HCT116 (cell line): Measurements from ENCODE around the gene KRAS. TPM values are rescaled to one million over a fixed set of nuclear protein-coding genes. Genes with fewer than 3 reads are reported as not detected.

Source experiments
- ATAC-seq: fragments of 200-7000 bp; cut with Tn5 transposase; 2 replicates; pipeline ENCODE4 v1.9.1; 2020; ENCODE audit warnings: mild to moderate bottlenecking, moderate library complexity
- BruUV-seq: library from RNA; stranded (reverse); fragments of 400-500 nt; replicated peaks from 2 replicates; lab custom pipeline; 2021; lab: Mats Ljungman, UMichigan
- CTCF ChIA-PET: fragments of 300-600 bp; sonication (Branson Sonifier 250); formaldehyde crosslinking; loops from one replicate; lab custom pipeline; 2021; ENCODE audit warnings: antibody characterized with exemption; lab: Charles Lee
- POLR2A ChIA-PET: fragments of 300-600, 350-600 bp; sonication (Branson Sonifier 250); formaldehyde crosslinking; loops from one replicate; lab custom pipeline; 2021; ENCODE audit warnings: antibody characterized with exemption; lab: Charles Lee
- RAD21 ChIA-PET, 2 experiments: fragments of 300-600 bp; sonication (Branson Sonifier 250); formaldehyde crosslinking; loops; one replicate each; lab custom pipeline; 2023; ENCODE audit warnings: low total read pairs in 2 of 2; ENCODE audit not compliant: uncharacterized antibody in 2 of 2, unreplicated experiment in 2 of 2, low non-redundant PET in 1 of 2; lab: Charles Lee
- DNase-seq: peaks from one replicate; pipeline ENCODE4 v3.0.0-alpha.2; 2010; ENCODE audit warnings: low read depth, low spot score
- H2AFZ ChIP-seq: fragments of 200-600 bp; shearing (Covaris generic), sonication (generic); 2 replicates; pipeline ENCODE4 v1.6.1; 2017; ENCODE audit warnings: low read depth, mixed run types, mixed read lengths, antibody characterized with exemption, low read length; ENCODE audit not compliant: poor library complexity, severe bottlenecking
- H3K27ac ChIP-seq: 2 replicates; pipeline ENCODE4 v1.5.1; 2012; ENCODE audit warnings: low read depth, low read length
- H3K27me3 ChIP-seq: fragments of 200-600 bp; sonication (generic); 2 replicates; pipeline ENCODE4 v1.6.1; 2016; ENCODE audit warnings: mixed run types, low read length, mixed read lengths; ENCODE audit not compliant: insufficient read depth
- H3K36me3 ChIP-seq, 2 experiments: fragments of 200-500 bp in 1 of 2; fragments of 200-600 bp in 1 of 2; sonication (Bioruptor generic) in 1 of 2; sonication (generic) in 1 of 2; 2 replicates each; pipeline versions ENCODE4 v1.5.1 to v1.6.1; 2014 to 2016; ENCODE audit warnings: low read length in 2 of 2, inconsistent platforms in 1 of 2, mixed read lengths in 1 of 2, mixed run types in 1 of 2; ENCODE audit not compliant: insufficient read depth in 2 of 2, control insufficient read depth in 1 of 2
- H3K4me1 ChIP-seq, 2 experiments: fragments of 200-600 bp in 1 of 2; sonication (generic) in 1 of 2; 2 replicates each; pipeline versions ENCODE4 v1.5.1 to v1.6.1; 2012 to 2017; ENCODE audit warnings: low read length in 2 of 2, inconsistent platforms in 1 of 2, mild to moderate bottlenecking in 1 of 2, mixed read lengths in 1 of 2, mixed run types in 1 of 2, moderate library complexity in 1 of 2; ENCODE audit not compliant: insufficient read depth in 2 of 2, control insufficient read depth in 1 of 2
- H3K4me2 ChIP-seq: fragments of 200-600 bp; sonication (generic); 2 replicates; pipeline ENCODE4 v1.6.1; 2017; ENCODE audit warnings: mixed run types, low read length, mixed read lengths
- H3K4me3 ChIP-seq, 2 experiments: fragments of 200-600 bp in 1 of 2; sonication (generic) in 1 of 2; replicated peaks in 1 of 2; 2 replicates each; pipeline ENCODE4 v1.5.1; 2011 to 2016; ENCODE audit warnings: low read length in 2 of 2, control low read depth in 1 of 2, low read depth in 1 of 2, mild to moderate bottlenecking in 1 of 2, mixed read lengths in 1 of 2, mixed run types in 1 of 2
- H3K79me2 ChIP-seq: fragments of 200-600 bp; sonication (generic); 2 replicates; pipeline ENCODE4 v1.6.1; 2017; ENCODE audit warnings: mild to moderate bottlenecking, mixed run types, low read length, moderate library complexity, mixed read lengths; ENCODE audit not compliant: insufficient read depth
- H3K9ac ChIP-seq: fragments of 200-600 bp; sonication (generic); 2 replicates; pipeline ENCODE4 v1.6.1; 2016; ENCODE audit warnings: low read length, mixed read lengths
- H3K9me2 ChIP-seq: fragments of 200-600 bp; sonication (generic), shearing (Covaris generic); 2 replicates; pipeline ENCODE4 v1.6.1; 2017; ENCODE audit warnings: mixed run types, mild to moderate bottlenecking, moderate library complexity; ENCODE audit not compliant: insufficient read depth
- H3K9me3 ChIP-seq, 2 experiments: fragments of 200-500 bp in 1 of 2; fragments of 200-600 bp in 1 of 2; sonication (Bioruptor generic) in 1 of 2; sonication (generic) in 1 of 2; 2 replicates each; pipeline ENCODE4 v1.6.1; 2014 to 2017; ENCODE audit warnings: low read length in 2 of 2, mixed read lengths in 2 of 2, inconsistent platforms in 1 of 2, low read depth in 1 of 2, mild to moderate bottlenecking in 1 of 2, mixed run types in 1 of 2, moderate library complexity in 1 of 2; ENCODE audit not compliant: control insufficient read depth in 1 of 2, insufficient read depth in 1 of 2
- H4K20me1 ChIP-seq: fragments of 200-600 bp; sonication (generic), shearing (Covaris generic); 2 replicates; pipeline ENCODE4 v1.6.1; 2017; ENCODE audit warnings: mixed run types, mild to moderate bottlenecking, moderate library complexity; ENCODE audit not compliant: insufficient read depth
- CBX3 ChIP-seq: IDR thresholded peaks from 2 replicates; pipeline ENCODE4 v1.6.1; 2012; ENCODE audit warnings: low read depth
- CEBPB ChIP-seq: IDR thresholded peaks from 2 replicates; pipeline ENCODE4 v1.6.1; 2012; ENCODE audit warnings: low read depth
- ELF1 ChIP-seq: IDR thresholded peaks from 2 replicates; pipeline ENCODE4 v1.6.1; 2012; ENCODE audit warnings: low read depth, borderline replicate concordance
- FOSL1 ChIP-seq: IDR thresholded peaks from 2 replicates; pipeline ENCODE4 v1.6.1; 2012; ENCODE audit warnings: low read depth
- JUND ChIP-seq: IDR thresholded peaks from 2 replicates; pipeline ENCODE4 v1.6.1; 2012
- SIN3A ChIP-seq: IDR thresholded peaks from 2 replicates; pipeline ENCODE4 v1.6.1; 2012; ENCODE audit warnings: low read depth
- SP1 ChIP-seq: IDR thresholded peaks from 2 replicates; pipeline ENCODE4 v1.6.1; 2012; ENCODE audit warnings: low read depth
- SRF ChIP-seq: IDR thresholded peaks from 2 replicates; pipeline ENCODE4 v1.6.1; 2012; ENCODE audit warnings: low read depth
- YY1 ChIP-seq: IDR thresholded peaks from 2 replicates; pipeline ENCODE4 v1.6.1; 2011; ENCODE audit warnings: low read length, low read depth, moderate library complexity, mild to moderate bottlenecking; ENCODE audit not compliant: insufficient replicate concordance; ENCODE audit errors: extremely low read depth
- intact Hi-C: fragments of 100-400 bp; cut with micrococcal nuclease; formaldehyde crosslinking; loops from 2 replicates; pipeline ENCODE4 v1.10.0; 2022
- total RNA-seq: library from RNA; stranded (reverse); gene quantifications from one replicate; pipeline ENCODE4 v1.2.1, GENCODE V29; 2021; ENCODE audit not compliant: unreplicated experiment
- TF ChIP-seq, protein P1 (sequence below): IDR thresholded peaks from 2 replicates; pipeline ENCODE4 v1.6.1; 2012
- TF ChIP-seq, protein P2 (sequence below), 3 experiments: fragments of 200-600 bp in 1 of 3; sonication (generic) in 1 of 3; IDR thresholded peaks in 2 of 3; conservative IDR thresholded peaks in 1 of 3; 2 replicates each; pipeline ENCODE4 v1.5.1; 2012 to 2017; ENCODE audit warnings: low read depth in 2 of 3, low read length in 2 of 3, antibody characterized with exemption in 1 of 3, borderline replicate concordance in 1 of 3, control low read depth in 1 of 3, mild to moderate bottlenecking in 1 of 3, mixed read lengths in 1 of 3, mixed run types in 1 of 3, moderate library complexity in 1 of 3; ENCODE audit not compliant: insufficient read depth in 1 of 3

KRAS gene
- total RNA-seq, 1 experiment from 2014 or later = 37.5 TPM

DNA sequence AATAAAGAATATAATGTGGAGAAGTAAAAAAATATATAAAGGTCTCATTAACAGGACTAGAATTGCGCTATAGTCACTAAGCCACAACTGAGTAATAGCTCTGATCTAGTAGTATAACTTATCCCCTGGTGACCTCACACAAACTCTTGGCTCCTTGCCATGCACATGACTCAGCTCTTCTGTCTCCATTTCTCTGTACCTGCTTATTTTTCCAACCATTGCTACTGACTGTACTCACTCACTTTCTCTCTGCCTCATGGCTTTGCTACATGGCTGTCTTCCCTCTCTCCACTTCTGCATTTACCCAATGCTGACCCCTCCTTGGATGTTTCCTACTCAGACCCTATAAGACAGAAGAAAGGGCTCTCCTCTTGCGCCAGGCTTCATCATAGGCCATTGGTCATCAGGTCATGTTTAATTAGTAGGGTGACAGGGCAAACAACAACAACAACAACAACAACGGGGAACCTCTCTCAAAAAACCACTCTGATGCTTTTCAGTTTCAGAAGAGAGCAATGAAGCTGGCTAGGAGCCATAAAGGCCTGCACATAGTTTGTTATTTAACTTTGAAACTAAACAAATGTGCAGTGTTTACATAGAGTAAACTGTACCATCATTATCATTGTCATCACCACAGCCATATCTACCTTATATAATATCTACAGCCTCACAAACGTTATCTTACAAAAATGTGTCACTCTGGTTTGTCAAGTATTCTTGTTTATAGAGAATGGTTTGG, 25.6 kb upstream of the KRAS start:
- ChIA-PET CTCF (interaction anchor here (2.4 kb wide), 1 partner anchor 35 kb away, joined by 6 read pairs; no protein-coding TSS in a partner anchor), POLR2A (no interaction called here), RAD21 (no interaction called here)
- peak overlapping the region; percentile 39 for H2AFZ ChIP-seq
- TF ChIP-seq SRF = no peak
- 0 out of 2 replicates have a peak, but pooled peaks have one; percentile 13 for TF ChIP-seq SP1
- TF ChIP-seq ELF1 = no peak
- no peak for TF ChIP-seq CEBPB
- no peak for TF ChIP-seq CBX3
- 0 out of 2 replicates have a peak, but pooled peaks have one; percentile 14 for TF ChIP-seq JUND
- TF ChIP-seq FOSL1 = peak; percentile 48
- TF ChIP-seq, protein P1, sequence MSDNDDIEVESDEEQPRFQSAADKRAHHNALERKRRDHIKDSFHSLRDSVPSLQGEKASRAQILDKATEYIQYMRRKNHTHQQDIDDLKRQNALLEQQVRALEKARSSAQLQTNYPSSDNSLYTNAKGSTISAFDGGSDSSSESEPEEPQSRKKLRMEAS = no peak
- H4K20me1 ChIP-seq = no peaks in the 10 kb centered on the region
- no peaks in the 10 kb centered on the region for H3K36me3 ChIP-seq
- H3K4me2 ChIP-seq = peak overlapping the region; percentile 33
- H3K9me2 ChIP-seq = no peaks in the 10 kb centered on the region
- H3K27me3 ChIP-seq = no peaks in the 10 kb centered on the region
- DNase-seq (peak; percentile 42), ATAC-seq (peak; percentile 60; the same call in 1 of the 2 replicates)
- H3K79me2 ChIP-seq = no peaks in the 10 kb centered on the region
- no peaks in the 10 kb centered on the region for H3K9me3 ChIP-seq
- H3K27ac ChIP-seq = no peak overlapping the region
- H3K9ac ChIP-seq = no peak overlapping the region
- intact Hi-C loops = no loop called here
- no peak overlapping the region for H3K4me3 ChIP-seq
- BruUV-seq = no TSS peak
- peaks cover 5 to 11% of the 10 kb centered on the region in 2 experiments; a peak in 3 of 4 replicates for H3K4me1 ChIP-seq

DNA sequence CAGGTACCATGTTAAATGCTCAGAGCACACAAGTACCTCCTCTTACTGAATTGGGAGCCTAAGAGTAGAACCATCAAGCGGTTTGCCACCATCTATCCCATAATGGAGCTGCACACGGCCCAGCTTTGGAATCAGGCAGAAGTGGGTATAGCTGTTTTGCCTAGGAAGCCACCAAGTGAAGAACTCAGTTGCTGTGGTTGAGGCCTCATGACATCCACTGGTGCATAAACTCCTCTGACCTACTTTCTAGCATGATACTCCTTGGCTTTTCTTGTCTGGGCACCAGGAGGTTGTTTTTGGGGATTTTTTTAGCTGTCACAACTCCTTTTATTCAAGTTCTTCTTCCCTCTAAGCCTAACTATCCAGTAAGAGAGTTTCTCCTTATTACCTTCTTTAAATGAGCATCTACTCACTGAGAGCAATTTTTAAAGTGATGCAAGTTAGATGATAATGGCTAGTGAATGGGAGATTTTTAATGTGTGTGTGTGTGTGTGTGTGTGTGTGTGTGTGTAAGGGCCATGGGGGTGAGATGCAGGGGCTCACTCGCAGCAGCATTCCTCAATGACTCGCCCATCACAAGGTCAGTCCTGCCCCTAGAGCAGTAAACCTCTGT, 20.9 kb upstream of the KRAS start:
- H3K9me3 ChIP-seq = no peaks in the 10 kb centered on the region
- H3K4me2 ChIP-seq = no peak overlapping the region
- no peaks in the 10 kb centered on the region for H3K9me2 ChIP-seq
- intact Hi-C loops = no loop called here
- H4K20me1 ChIP-seq = no peaks in the 10 kb centered on the region
- H2AFZ ChIP-seq = no peak overlapping the region
- no peak overlapping the region for H3K4me3 ChIP-seq
- ChIA-PET CTCF (no interaction called here), RAD21 (no interaction called here), POLR2A (interaction anchor here (1.2 kb wide), 1 partner anchor 113 kb away, joined by 3 read pairs; no protein-coding TSS in a partner anchor)
- H3K4me1 ChIP-seq = peaks cover 5 to 9% of the 10 kb centered on the region in 2 experiments; a peak in 3 of 4 replicates
- no peaks in the 10 kb centered on the region for H3K36me3 ChIP-seq
- no peaks in the 10 kb centered on the region for H3K79me2 ChIP-seq
- ATAC-seq (no peak), DNase-seq (no peak)
- H3K9ac ChIP-seq = no peak overlapping the region
- no TSS peak for BruUV-seq
- TF ChIP-seq SIN3A (no peak), SP1 (no peak), YY1 (no peak), JUND (no peak)
- TF ChIP-seq, protein P1 = no peak
- TF ChIP-seq, protein P2, sequence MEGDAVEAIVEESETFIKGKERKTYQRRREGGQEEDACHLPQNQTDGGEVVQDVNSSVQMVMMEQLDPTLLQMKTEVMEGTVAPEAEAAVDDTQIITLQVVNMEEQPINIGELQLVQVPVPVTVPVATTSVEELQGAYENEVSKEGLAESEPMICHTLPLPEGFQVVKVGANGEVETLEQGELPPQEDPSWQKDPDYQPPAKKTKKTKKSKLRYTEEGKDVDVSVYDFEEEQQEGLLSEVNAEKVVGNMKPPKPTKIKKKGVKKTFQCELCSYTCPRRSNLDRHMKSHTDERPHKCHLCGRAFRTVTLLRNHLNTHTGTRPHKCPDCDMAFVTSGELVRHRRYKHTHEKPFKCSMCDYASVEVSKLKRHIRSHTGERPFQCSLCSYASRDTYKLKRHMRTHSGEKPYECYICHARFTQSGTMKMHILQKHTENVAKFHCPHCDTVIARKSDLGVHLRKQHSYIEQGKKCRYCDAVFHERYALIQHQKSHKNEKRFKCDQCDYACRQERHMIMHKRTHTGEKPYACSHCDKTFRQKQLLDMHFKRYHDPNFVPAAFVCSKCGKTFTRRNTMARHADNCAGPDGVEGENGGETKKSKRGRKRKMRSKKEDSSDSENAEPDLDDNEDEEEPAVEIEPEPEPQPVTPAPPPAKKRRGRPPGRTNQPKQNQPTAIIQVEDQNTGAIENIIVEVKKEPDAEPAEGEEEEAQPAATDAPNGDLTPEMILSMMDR (IDR thresholded peaks at IDR 0.05 in 2 of 3, conservative IDR thresholded peaks at IDR 0.05 in 1 of 3; ENCODE audit: borderline replicate concordance in 1 of 3, insufficient read depth in 1 of 3, low read depth in 2 of 3, low read length in 2 of 3) = no peak
- no peak overlapping the region for H3K27ac ChIP-seq
- no peaks in the 10 kb centered on the region for H3K27me3 ChIP-seq
